Fibroblast of mammary gland (primary cell): ENCODE data around the gene TRPM2.

ENCODE experiments used
- DNase-seq: peaks from one replicate; pipeline ENCODE4 v3.0.0-alpha.2; 2010; ENCODE audit warnings: low read depth
- H3K4me3 ChIP-seq: 2 replicates; pipeline ENCODE4 v1.5.1; 2011; ENCODE audit warnings: low read depth, mild to moderate bottlenecking, low read length, moderate library complexity; ENCODE audit not compliant: control insufficient read depth
- TF ChIP-seq, protein P1 (sequence below): conservative IDR thresholded peaks from 2 replicates; pipeline ENCODE4 v1.5.1; 2011; ENCODE audit warnings: low read depth, low read length, inconsistent platforms; ENCODE audit not compliant: control insufficient read depth, insufficient read depth

Gene TRPM2

DNA sequence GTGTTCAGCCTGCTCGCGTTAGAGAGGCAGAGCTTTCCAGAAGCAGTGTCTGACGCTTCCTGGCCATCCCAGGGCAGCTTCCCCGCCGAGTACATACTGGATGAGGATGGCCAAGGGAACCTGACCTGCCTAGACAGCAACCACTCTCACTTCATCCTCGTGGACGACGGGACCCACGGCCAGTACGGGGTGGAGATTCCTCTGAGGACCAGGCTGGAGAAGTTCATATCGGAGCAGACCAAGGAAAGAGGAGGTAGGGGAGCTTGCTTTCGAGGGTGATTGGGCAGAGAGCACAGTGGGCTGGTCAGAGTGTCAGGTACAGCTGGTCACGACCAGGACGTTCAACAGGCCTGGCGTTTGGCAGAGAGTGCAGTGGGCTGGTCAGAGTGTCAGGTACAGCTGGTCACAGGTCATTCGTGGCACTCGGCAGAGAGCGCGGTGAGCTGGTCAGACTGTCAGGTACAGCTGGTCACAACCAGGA lies 22.4 kb downstream of the TRPM2 start:
- DNase-seq: no peak
- no peak overlapping the region for H3K4me3 ChIP-seq
- TF ChIP-seq, protein P1, sequence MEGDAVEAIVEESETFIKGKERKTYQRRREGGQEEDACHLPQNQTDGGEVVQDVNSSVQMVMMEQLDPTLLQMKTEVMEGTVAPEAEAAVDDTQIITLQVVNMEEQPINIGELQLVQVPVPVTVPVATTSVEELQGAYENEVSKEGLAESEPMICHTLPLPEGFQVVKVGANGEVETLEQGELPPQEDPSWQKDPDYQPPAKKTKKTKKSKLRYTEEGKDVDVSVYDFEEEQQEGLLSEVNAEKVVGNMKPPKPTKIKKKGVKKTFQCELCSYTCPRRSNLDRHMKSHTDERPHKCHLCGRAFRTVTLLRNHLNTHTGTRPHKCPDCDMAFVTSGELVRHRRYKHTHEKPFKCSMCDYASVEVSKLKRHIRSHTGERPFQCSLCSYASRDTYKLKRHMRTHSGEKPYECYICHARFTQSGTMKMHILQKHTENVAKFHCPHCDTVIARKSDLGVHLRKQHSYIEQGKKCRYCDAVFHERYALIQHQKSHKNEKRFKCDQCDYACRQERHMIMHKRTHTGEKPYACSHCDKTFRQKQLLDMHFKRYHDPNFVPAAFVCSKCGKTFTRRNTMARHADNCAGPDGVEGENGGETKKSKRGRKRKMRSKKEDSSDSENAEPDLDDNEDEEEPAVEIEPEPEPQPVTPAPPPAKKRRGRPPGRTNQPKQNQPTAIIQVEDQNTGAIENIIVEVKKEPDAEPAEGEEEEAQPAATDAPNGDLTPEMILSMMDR: no peak

DNA sequence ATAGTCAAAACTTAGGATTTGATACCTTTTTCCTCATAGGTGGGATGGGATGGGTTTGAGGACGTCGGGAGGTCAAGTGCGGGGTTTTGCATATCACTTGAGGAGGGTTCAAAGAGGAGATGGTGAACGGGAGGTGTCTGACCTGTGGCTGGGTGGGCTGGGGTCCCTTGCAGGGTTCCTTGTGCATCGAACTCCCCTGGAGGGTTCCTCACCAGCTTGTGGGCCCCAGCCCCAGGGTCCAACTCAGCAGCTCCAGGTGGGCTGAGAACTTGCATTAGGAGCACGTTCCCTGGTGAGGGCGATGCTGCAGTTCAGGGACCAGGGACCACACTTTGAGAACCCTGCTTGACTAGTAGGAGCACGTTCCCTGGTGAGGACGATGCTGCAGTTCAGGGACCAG lies 23.2 kb downstream of the TRPM2 start:
- H3K4me3 ChIP-seq: no peak overlapping the region
- no peak for DNase-seq
- TF ChIP-seq, protein P1: no peak

DNA sequence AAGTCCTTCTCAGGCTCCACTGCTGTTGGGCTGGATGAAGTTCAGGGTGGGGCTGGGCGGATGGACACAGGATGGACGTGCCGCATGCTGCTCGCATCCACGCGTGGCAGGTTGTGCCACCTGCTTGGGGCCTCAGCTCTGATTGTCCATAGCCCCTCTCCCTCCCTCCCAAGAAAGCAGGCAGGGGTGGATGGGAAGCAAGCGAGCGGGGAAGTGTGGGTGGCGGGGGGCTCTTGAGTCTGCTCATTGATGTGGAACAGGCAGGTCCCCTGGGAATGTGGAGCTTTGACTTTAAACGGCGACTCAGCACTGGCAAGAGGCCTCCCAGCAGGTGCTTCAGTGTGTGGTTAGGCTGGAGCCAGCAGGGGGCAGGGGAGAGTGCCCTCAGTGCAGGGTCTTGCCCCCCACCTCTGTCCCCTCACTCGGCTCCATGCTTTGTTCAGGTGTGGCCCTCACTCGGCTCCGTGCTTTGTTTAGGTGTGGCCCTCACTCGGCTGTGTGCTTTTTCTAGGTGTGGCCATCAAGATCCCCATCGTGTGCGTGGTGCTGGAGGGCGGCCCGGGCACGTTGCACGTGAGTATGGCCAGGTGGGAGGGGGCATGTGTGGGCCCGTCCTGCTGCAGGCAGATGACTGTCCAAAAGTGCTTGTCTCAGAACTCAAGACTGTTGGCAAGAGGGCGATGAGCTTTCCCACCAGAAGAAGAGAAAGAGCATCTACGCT lies 23.9 kb downstream of the TRPM2 start:
- DNase-seq: no peak
- no peak overlapping the region for H3K4me3 ChIP-seq
- TF ChIP-seq, protein P1: no peak

DNA sequence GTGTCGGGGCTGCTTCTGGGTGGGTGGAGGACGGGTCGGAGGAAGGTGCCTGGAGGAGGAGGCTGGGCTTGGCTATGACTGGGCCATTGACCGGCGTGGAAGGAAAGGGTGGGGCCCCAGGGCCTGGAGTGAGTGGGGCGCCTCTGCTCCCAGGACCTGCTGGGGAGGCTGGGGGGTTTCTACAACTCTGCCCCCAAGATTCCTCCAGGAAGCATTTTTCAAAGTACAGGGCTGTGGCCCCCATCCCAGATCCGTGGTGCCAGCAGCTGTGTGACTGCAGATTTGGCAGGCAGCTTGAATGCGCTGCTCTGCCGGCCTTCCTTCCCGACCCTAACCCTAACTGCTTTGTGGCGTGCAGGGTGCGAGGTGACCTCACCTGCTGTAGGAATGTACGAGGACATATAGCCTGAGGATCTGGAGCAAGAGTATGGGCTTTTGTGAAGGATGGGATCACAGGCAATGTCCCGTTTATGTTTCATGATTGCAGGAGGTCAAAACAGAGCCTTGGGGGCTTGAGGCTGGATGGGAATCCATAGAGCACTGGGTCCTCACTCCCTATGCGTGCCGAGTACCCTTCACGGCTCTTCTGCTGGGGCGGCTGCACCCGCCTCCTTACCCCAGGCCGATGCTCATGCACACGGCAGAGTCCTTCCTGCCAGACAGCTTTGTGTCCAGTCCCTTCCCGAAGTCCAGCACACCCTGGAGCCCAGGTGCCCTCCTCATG lies 24.7 kb downstream of the TRPM2 start:
- TF ChIP-seq, protein P1: no peak
- DNase-seq: no peak
- no peak overlapping the region for H3K4me3 ChIP-seq

DNA sequence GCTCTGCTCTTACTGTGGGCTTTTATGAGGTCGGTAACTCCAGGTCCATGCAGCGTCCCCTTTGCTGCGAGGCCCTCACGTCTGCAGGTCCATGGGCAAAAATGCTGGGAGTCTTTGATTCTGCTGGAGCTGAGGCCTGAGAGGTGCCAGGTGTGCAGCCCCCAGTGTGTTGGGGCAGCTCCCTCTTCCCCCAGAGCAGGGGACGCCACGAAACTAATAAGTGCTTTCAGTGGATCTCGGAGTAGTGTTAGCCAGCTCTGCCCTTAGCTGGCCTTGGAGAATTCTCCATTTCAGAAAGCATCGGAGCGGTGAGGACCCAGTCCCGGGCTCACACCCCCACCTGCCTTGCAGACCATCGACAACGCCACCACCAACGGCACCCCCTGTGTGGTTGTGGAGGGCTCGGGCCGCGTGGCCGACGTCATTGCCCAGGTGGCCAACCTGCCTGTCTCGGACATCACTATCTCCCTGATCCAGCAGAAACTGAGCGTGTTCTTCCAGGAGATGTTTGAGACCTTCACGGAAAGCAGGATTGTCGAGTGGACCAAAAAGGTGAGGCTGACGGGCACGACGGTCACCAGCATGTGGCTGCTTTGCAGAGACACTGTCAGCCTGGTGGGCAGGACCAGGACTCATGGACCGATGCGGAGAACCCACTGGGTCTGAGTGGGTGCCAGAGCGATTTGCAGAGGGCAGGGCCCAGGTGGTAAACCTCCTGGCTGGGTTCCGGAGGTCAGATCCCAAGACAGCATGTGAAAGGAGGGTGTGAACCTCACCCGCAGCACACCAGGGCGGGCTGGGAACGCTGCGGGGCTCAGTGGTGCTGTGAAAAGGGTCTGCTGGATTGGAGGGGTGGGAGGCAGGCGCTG lies 25.5 kb downstream of the TRPM2 start:
- TF ChIP-seq, protein P1: no peak
- no peak for DNase-seq
- H3K4me3 ChIP-seq: no peak overlapping the region

DNA sequence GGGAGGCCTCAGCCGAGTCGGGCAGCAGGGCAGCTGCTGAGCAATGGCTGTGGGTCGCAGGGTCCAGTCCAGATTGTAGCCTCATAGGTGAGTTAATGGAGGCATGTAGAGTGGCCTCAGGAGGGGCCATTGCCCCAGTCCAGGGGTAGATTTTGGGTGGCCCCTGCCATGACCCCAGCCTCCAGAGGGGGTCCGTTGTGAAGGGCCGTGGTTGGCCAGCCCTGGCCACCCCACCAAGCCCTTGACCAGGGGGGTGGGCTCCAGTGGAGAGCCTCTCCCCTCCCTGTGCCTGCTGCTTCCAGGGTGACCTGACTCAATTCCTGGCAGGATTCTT lies 26.1 kb downstream of the TRPM2 start:
- TF ChIP-seq, protein P1: no peak
- H3K4me3 ChIP-seq: no peak overlapping the region
- no peak for DNase-seq
